Measurements from ENCODE around the gene UNC80. TPM values are rescaled to one million over a fixed set of nuclear protein-coding genes. Genes with fewer than 3 reads are reported as not detected.
"Not testable (repeated sequence)": the region's sequence is repeated elsewhere in the genome, so short reads cannot be mapped to it uniquely, and the experiment has no call there.

Gene UNC80
- total RNA-seq, 2 experiments from 2014 or later: not detected

DNA sequence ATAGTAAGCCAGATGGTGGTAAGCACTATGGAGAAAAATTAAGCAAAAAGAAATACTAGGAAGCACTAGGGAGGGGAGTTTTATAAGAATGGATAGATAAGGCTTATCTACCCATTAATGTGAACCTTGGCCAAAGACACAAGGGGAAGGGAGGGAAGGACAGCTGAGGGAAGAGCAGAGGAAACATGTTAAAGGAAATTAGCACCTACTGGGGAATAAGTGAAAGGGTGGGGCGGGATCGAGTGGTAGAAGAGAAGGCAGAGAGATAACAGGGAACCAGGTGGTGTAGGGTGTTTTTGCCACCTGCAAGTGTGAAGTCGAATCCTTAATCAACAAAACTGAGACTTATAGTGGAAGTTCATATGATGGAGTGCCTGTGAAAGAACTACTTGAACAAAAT lies 1.7 kb downstream of the UNC80 start:
- Mint-ChIP-seq H3K9me3 (no peaks in the 10 kb centered on the region), H3K4me1 (no peaks in the 10 kb centered on the region), H3K4me3 (no peak overlapping the region), H3K27ac (no peak overlapping the region), H3K36me3 (ENCODE audit: low read depth) (no peaks in the 10 kb centered on the region), H3K27me3 (peaks cover 18% of the 10 kb centered on the region)
- ChIA-PET POLR2A (no interaction called here), CTCF (no interaction called here)
- DNase-seq: no peak

DNA sequence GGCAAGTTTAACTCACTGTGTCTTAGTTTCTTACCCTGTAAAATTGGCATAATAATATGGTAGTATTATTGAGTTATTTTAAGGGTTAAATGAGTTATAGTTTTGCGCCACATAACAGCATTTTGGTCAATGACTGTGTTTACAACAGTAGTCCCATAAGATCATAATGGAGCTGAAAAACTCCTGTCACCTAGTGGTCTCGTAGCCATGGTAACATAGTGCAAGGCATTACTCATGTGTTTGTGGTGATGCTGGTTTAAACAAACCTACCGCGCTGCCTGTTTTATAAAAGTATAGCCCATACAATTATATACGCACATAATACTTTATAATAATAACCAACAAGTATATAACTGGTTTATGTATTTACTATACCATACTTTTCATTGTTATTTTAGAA lies 15.8 kb downstream of the UNC80 start:
- ChIA-PET CTCF (no interaction called here), POLR2A (no interaction called here)
- Mint-ChIP-seq H3K9me3 (no peaks in the 10 kb centered on the region), H3K27ac (no peak overlapping the region), H3K36me3 (ENCODE audit: low read depth) (no peaks in the 10 kb centered on the region), H3K27me3 (peaks cover 4% of the 10 kb centered on the region), H3K4me1 (peaks cover 13% of the 10 kb centered on the region), H3K4me3 (no peak overlapping the region)
- no peak for DNase-seq

DNA sequence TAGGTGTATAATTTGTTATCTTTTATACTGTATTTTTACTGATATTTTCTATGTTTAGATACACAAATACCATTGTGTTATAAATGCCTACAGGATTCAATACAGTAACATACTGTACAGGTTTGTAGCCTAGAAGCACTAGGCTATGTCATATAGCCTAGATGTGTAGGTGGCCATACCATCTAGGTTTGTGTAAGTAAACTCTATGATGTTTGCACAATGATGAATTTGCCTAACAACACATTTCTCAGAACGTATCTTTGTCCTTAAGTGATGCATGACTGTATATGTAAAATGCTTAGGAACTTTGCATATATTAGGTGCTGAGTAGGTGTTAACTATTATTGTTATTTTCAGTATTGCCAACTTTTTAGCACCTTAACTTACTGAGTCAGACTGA lies 17.3 kb downstream of the UNC80 start:
- no peak for DNase-seq
- POLR2A ChIA-PET: no interaction called here
- Mint-ChIP-seq H3K27me3 (peaks cover 4% of the 10 kb centered on the region), H3K27ac (no peak overlapping the region), H3K36me3 (ENCODE audit: low read depth) (no peaks in the 10 kb centered on the region), H3K4me1 (peaks cover 13% of the 10 kb centered on the region), H3K9me3 (no peaks in the 10 kb centered on the region), H3K4me3 (no peak overlapping the region)
- CTCF ChIA-PET: no interaction called here

DNA sequence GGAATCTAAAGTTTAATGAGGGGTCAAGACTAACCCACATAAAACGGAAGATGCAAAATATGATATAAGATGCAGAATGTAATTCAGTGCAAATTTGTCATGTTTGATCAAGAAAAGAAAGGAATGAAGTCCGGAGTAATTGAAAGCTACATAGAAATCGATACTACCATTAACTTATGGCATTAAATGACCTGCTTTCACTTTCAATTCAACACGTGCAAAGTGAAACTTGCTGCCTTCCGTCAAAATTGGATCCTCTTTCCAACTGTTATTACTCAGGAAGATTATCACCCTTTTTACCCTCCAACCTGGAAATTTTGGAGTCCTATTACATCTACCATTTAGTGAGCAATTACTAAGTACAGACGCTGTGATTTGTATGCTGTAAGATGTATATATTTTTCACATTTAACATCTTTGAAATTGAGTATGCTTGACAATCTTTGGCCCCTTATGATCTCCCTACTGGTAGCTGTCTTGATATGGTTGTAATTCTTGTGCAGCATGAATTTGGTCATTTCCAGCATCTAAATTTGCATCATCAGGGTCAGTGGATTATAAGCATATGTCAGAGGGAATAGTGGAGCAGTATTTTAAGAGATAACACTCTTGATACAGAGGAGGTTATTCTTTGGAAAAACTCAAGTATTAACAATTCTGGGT lies 18.6 kb downstream of the UNC80 start:
- Mint-ChIP-seq H3K4me3 (peak overlapping the region; percentile 60), H3K36me3 (ENCODE audit: low read depth) (no peaks in the 10 kb centered on the region), H3K27me3 (peaks cover 3% of the 10 kb centered on the region), H3K27ac (peak overlapping the region; percentile 29), H3K9me3 (no peaks in the 10 kb centered on the region), H3K4me1 (peaks cover 13% of the 10 kb centered on the region)
- no peak for DNase-seq
- POLR2A ChIA-PET: no interaction called here
- CTCF ChIA-PET: no interaction called here

DNA sequence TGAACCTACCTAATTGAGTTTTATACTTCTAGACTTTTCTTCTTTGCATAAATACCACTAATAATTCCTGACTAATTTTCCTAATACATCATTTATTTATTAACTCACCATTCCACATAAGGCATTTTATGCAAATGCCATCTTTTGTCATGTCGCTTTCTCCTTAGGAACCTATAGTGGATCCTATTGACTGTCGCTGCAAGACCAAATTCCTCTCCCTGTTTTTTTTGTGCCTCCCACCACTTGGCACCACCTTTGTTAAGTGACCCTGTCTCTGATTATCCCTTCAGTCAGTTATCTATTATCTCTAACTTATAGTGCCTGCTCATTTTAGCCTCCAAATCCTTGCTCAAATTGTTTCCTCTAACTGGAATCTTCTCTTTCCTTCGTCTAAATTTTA lies 19.5 kb downstream of the UNC80 start:
- Mint-ChIP-seq H3K9me3 (no peaks in the 10 kb centered on the region), H3K27ac (no peak overlapping the region), H3K4me3 (no peak overlapping the region), H3K27me3 (no peaks in the 10 kb centered on the region), H3K4me1 (peaks cover 13% of the 10 kb centered on the region), H3K36me3 (ENCODE audit: low read depth) (no peaks in the 10 kb centered on the region)
- DNase-seq: no peak
- CTCF ChIA-PET: no interaction called here
- POLR2A ChIA-PET: no interaction called here

DNA sequence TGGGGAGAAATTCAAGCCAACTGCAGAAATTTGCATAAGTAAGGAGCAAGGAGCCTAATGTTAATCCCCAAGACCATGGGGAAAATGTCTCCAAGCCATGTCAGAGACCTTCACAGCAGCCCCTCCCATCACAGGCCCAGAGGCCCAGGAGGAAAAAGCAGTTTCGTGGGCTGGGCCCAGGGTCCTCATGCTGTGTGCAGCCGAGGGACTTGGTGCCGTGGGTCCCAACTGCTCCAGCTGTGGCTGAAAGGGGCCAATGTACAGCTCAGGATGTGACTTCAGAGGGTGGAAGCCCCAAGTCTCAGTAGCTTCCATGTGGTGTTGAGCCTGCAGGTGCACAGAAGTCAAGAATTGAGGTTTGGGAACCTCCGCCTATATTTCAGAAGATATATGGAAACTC lies 23.8 kb downstream of the UNC80 start:
- H3K27me3 Mint-ChIP-seq; DNase-seq; H3K27ac Mint-ChIP-seq; POLR2A ChIA-PET; H3K4me3 Mint-ChIP-seq; H3K4me1 Mint-ChIP-seq; CTCF ChIA-PET; H3K9me3 Mint-ChIP-seq; H3K36me3 Mint-ChIP-seq (ENCODE audit: low read depth): not testable (repeated sequence)

DNA sequence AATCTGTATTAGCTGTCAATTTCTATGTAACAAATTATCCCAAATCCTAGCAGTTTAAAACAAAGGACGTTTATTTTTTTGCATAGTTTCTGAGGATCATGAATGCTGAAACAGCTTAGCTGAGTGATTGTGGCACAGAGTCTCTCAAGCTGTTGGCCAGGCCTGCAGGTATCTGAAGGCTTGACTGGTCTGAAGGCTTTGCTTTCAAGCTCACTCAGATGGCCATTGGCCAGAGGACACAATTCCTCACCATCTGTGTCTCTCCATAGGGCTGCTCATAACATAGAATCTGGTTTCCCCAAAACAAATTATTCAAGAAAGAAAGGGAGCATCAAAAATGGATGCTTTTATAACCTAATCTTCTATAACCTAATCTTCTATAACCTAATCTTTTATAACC lies 33.7 kb downstream of the UNC80 start:
- CTCF ChIA-PET: no interaction called here

DNA sequence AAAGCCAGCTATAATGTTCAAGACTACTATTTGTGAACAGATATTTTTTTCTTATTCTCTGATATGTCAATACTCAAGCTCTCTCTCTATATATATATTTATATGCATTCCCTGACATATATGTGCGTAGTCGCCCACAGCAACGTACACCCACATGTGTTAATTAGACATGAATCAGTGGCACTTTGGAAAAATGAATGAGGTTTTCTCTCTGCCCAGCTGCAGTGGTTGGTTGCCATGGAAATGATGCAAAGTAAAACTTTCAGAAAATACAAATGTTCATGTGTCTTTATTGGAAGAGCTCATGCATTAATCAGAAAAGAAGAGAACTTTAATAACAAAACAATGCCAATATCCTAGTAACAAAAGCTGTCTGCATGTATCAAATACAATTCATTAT lies 34.7 kb downstream of the UNC80 start:
- no peaks in the 10 kb centered on the region for H3K4me1 Mint-ChIP-seq
- ChIA-PET CTCF (no interaction called here), POLR2A (no interaction called here)
- H3K4me3 Mint-ChIP-seq: no peak overlapping the region
- H3K36me3 Mint-ChIP-seq (ENCODE audit: low read depth): no peaks in the 10 kb centered on the region
- no peaks in the 10 kb centered on the region for H3K9me3 Mint-ChIP-seq
- H3K27ac Mint-ChIP-seq: no peak overlapping the region
- DNase-seq: no peak
- no peaks in the 10 kb centered on the region for H3K27me3 Mint-ChIP-seq

More for the DNA sequence above, 33.7 kb downstream of the UNC80 start:
- POLR2A ChIA-PET: no interaction called here
- H3K27me3 Mint-ChIP-seq: no peaks in the 10 kb centered on the region
- H3K4me1 Mint-ChIP-seq: no peaks in the 10 kb centered on the region
- DNase-seq: no peak
- no peak overlapping the region for H3K27ac Mint-ChIP-seq
- H3K9me3 Mint-ChIP-seq: no peaks in the 10 kb centered on the region
- H3K36me3 Mint-ChIP-seq (ENCODE audit: low read depth): no peaks in the 10 kb centered on the region
- H3K4me3 Mint-ChIP-seq: no peak overlapping the region

DNA sequence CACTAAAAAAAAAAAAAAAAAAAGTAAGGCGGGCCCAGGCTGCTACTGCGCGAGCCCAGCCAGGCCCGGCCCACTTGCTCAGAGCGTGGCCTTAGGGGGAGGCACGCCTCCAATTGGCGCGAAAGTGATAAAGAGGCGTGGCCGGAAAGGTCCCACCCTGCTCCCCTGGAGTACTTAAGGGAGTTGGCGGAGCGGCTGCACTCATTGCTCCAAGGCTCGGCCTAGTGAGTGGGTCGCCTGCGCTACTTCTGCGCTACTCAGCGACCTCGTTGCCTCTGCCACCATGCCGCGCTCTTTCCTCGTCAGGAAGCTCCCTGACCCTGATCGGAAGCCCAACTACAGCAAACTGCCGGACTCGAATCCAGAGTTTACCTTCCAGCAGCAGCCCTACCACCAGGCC lies 36.9 kb downstream of the UNC80 start:
- ChIA-PET CTCF (no interaction called here), POLR2A (no interaction called here)
- DNase-seq: no peak
- no peaks in the 10 kb centered on the region for H3K36me3 Mint-ChIP-seq (ENCODE audit: low read depth)
- no peaks in the 10 kb centered on the region for H3K4me1 Mint-ChIP-seq
- H3K27ac Mint-ChIP-seq: no peak overlapping the region
- no peaks in the 10 kb centered on the region for H3K27me3 Mint-ChIP-seq
- no peaks in the 10 kb centered on the region for H3K9me3 Mint-ChIP-seq
- no peak overlapping the region for H3K4me3 Mint-ChIP-seq

DNA sequence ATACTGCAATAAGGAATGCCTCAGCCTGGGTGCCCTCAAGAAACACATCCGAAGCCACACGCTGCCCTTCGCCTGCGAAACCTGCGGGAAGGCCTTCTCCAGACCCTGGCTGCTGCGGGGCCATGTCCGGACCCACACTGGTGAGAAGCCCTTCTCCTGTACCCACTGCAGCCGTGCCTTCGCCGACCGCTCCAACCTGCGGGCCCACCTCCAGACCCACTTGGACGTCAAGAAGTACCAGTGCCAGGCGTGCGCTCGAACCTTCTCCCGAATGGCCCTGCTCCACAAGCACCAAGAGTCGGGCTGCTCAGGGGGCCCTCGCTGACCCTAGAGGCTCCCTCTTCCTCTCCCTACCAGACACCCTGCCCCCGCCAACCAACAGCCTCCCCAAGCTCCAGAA lies 37.6 kb downstream of the UNC80 start:
- Mint-ChIP-seq H3K4me3 (no peak overlapping the region), H3K36me3 (ENCODE audit: low read depth) (no peaks in the 10 kb centered on the region), H3K27ac (no peak overlapping the region), H3K27me3 (no peaks in the 10 kb centered on the region), H3K4me1 (no peaks in the 10 kb centered on the region), H3K9me3 (no peaks in the 10 kb centered on the region)
- DNase-seq: no peak
- POLR2A ChIA-PET: no interaction called here
- CTCF ChIA-PET: no interaction called here

DNA sequence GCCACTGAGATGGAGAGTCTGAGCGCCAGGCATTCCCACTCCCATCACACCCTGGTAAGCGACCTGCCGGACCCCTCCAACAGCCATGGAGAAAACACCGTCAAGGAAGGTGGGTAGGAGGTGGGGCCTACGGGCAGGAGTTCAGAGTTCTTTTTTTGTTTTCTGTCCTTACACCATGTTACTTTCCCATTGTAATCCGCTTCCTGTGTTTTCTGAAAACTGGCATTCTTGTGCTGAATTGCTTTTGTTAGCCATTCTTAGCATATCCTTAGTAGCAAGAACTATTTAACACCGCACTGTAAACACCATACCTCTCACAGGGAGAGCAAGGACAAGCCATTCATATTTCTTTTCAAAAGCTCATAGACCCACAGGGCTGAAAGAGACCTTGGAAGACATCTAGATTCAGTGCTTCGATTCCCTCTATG lies 46.2 kb downstream of the UNC80 start:
- POLR2A ChIA-PET: no interaction called here
- Mint-ChIP-seq H3K4me1 (no peaks in the 10 kb centered on the region), H3K36me3 (ENCODE audit: low read depth) (no peaks in the 10 kb centered on the region)

DNA sequence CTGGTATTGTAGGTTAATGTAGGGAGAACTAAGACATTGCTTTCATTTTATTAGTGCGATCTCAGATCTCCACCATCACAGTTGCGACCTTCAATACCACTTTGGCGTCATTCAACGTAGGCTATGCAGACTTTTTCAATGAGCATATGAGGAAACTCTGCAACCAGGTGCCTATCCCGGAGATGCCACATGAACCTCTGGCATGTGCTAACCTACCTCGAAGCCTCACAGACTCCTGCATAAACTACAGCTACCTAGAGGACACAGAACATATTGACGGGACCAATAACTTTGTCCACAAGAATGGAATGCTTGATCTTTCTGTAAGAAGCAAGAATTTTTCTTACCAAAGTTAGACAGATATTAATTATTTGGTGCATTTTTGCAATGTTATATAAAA lies 47.3 kb downstream of the UNC80 start:
- no peak for DNase-seq
- Mint-ChIP-seq H3K4me3 (no peak overlapping the region), H3K27ac (no peak overlapping the region), H3K36me3 (ENCODE audit: low read depth) (no peaks in the 10 kb centered on the region), H3K4me1 (no peaks in the 10 kb centered on the region), H3K27me3 (no peaks in the 10 kb centered on the region), H3K9me3 (no peaks in the 10 kb centered on the region)
- CTCF ChIA-PET: no interaction called here
- POLR2A ChIA-PET: no interaction called here

More for the DNA sequence above, 46.2 kb downstream of the UNC80 start:
- H3K9me3 Mint-ChIP-seq: no peaks in the 10 kb centered on the region
- H3K4me3 Mint-ChIP-seq: no peak overlapping the region
- no peak overlapping the region for H3K27ac Mint-ChIP-seq
- no peaks in the 10 kb centered on the region for H3K27me3 Mint-ChIP-seq
- CTCF ChIA-PET: no interaction called here
- no peak for DNase-seq

DNA sequence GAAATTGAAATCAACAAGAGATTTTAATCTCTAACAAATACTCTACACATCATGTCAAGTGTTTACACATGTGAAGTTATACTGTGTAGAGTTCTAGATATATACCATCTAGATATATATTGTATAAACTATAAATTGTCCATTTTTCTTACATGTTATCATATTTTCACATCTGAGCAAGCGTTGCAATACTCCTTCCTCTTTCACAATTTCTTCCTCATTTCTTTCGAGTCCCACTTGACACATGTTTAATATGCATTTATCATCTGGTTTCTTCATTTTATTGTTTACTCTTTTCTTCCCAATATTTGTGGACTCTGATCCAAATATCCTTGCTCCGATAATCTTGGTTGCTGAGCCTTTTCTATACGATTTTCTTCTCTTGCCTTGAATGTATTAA lies 50.2 kb downstream of the UNC80 start:
- Mint-ChIP-seq H3K27ac (no peak overlapping the region), H3K9me3 (no peaks in the 10 kb centered on the region), H3K27me3 (no peaks in the 10 kb centered on the region), H3K4me3 (no peak overlapping the region), H3K36me3 (ENCODE audit: low read depth) (no peaks in the 10 kb centered on the region), H3K4me1 (no peaks in the 10 kb centered on the region)
- POLR2A ChIA-PET: no interaction called here
- CTCF ChIA-PET: no interaction called here
- DNase-seq: no peak

DNA sequence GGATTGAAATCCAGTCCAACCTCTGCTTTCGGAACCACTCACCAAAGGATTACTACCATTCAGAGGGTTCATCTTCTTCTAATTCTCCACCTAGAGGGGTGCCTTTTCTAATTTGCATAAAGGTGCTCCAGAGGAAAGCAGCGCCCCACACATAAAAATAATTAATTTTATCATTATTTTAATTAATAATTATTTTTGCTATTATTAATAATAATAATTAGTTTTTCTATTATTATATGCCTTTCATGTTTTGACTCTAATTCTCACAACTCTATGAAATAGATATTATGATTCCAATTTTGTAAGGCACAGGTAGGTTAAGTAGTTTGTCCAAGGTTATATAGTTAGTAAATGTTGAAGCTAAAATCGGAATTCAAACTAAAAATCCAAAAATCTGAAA lies 51.9 kb downstream of the UNC80 start:
- no peak overlapping the region for H3K4me3 Mint-ChIP-seq
- H3K4me1 Mint-ChIP-seq: no peaks in the 10 kb centered on the region
- POLR2A ChIA-PET: no interaction called here
- no peak overlapping the region for H3K27ac Mint-ChIP-seq
- H3K27me3 Mint-ChIP-seq: no peaks in the 10 kb centered on the region
- DNase-seq: no peak
- CTCF ChIA-PET: no interaction called here
- H3K9me3 Mint-ChIP-seq: no peaks in the 10 kb centered on the region
- H3K36me3 Mint-ChIP-seq (ENCODE audit: low read depth): no peaks in the 10 kb centered on the region

DNA sequence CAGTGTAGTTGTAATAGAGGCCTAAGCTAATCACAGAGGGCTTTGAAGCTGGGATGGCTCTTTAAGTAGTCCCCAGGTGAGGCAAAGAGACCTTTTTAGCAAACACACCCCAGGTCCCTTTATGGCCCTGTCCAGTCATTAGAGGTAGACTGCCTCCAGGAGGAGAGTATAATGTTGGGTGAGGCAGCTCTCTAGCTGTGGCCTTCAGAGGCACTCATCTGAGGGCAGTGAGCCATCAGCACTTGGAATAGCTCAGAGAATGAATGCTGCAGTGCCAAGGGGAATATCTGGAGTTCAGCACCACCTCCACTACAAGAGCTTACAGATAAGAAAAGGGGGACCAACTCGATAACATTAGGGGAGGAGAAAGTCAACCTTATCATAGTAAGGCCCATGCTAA lies 52.8 kb downstream of the UNC80 start:
- Mint-ChIP-seq H3K9me3 (no peaks in the 10 kb centered on the region), H3K4me3 (no peak overlapping the region), H3K4me1 (no peaks in the 10 kb centered on the region), H3K27ac (no peak overlapping the region), H3K27me3 (no peaks in the 10 kb centered on the region), H3K36me3 (ENCODE audit: low read depth) (no peaks in the 10 kb centered on the region)
- no peak for DNase-seq
- CTCF ChIA-PET: no interaction called here
- POLR2A ChIA-PET: no interaction called here

All from activated CD4-positive, alpha-beta memory T cell treated with anti-CD3 and anti-CD28 coated beads, Interleukin-2, amount 10 ng/mL, durations not matched to agents 7 days and 5 days (primary cell).